Fibroblast of peridontal ligament (primary cell): ENCODE results near the gene SEC14L1.
"Not testable (repeated sequence)": the region's sequence is repeated elsewhere in the genome, so short reads cannot be mapped to it uniquely, and the experiment has no call there.

Experiments
- DNase-seq: peaks from one replicate; pipeline ENCODE4 v3.0.0-alpha.2; 2010; ENCODE audit errors: extremely low read depth

The SEC14L1 gene

DNA sequence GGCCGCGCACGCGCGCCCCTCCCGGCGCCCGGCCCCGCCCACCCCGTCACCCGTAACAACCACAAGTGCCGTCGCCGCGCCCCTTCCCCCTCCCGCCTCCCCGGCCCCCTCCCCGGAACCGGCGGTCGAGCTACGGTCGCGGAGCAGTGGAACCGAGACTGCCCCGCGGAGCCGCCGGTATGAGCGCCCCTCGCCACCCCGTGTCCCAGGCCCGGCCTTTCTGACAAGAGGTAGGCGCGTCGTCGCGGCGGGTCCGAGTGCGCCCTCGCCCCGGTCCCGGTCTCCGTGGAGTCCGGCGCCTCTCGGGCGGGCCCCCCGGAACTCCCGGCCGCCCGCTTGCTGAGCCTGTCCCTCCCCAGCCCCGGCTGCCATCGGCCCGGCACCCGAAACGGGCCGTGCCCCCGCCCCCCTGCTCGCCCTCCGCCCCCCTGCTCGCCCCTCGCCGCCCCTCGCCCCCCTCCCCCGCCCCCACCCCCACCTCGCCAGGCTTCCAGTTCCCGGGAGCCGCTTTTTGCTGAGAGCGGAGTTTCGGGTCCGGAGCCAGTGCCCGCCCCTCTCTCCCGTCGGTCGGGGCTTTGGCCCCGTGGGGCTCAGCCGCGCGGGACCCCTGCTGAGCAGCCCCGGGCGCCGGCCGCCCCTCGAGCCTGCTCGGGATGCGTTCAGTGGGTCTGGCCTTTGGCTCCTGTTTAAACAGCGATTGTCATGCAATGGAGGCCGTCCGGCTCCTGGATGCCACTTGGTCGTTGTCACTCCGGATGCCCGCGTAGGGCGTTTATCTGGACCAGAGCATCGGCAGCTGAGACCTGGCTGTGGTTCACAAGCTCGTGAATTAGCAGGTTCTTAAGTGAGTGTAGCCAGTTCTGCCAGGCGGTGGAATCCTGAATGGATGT lies at the start of gene SEC14L1:
Gene SEC14L1 (plus strand): TSS at position 92 of the 890 bp plus-strand sequence. CDS start 2,628 bp downstream, outside the sequence.
- no peak for DNase-seq

DNA sequence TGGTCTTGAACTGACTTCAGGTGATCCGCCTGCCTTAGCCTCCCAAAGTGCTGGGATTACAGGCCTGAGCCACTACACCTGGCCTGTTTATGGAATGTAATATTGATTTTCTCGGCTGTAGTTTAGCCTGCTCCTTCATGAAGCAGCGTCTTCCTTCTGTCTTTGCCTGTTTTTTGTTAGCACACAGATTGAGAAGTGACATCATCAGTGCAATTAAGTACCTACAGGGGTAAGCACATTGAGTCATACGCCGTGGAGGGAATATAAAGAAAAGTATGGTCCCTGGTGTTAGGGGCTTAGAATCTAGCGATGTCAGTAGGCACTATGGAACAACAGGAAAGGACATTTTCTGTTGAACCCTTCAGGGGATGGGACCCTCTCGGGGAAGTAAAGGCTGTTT lies 48.7 kb upstream of the SEC14L1 start:
- no peak for DNase-seq

DNA sequence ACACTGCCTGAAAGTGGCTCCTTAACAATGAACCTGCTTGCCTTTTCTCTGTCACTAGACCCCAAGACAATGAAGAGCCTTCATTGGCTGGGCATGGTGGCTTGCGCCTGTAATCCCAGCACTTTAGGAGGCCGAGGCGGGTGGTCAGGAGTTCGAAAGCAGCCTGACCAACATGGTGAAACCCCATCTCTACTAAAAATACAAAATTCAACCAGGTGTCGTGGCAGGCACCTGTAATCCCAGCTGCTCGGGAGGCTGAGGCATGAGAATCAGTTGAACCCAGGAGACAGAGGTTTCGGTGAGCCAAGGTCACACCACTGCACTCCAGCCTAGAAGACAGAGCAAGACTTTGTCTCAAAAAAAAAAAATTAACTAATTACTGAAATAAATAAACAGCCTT lies 45.3 kb upstream of the SEC14L1 start:
- no peak for DNase-seq

DNA sequence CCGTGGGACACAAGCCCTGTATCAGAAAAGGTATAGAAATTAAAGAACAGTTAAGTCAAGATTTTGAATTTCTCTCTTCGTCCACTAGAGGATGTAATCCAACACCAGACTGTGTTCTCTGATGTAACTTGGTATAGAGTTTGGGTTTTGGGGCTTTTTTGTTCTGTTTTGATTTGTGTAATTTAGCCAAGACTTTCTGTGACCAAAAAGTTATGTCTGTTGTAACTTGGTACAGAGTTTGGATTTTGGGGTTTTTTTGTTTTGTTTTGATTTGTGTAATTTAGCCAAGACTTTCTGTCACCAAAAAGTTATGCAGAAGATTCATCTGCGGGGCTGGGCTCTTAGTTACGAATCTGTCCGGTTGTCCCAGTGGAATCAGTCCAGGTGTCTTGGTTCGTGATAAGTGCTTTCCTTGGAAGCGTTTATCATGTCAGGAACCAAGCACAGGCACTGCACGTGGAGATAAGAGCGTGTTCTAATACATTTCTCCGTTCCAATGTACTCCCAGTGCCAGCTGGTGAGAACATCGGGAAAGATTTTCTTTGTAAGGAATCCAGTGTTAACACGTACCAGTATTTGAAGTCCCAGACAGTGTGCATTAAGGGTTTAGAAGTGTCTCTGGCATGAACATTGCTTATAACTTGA lies 44.1 kb upstream of the SEC14L1 start:
- peak; percentile 91 for DNase-seq

DNA sequence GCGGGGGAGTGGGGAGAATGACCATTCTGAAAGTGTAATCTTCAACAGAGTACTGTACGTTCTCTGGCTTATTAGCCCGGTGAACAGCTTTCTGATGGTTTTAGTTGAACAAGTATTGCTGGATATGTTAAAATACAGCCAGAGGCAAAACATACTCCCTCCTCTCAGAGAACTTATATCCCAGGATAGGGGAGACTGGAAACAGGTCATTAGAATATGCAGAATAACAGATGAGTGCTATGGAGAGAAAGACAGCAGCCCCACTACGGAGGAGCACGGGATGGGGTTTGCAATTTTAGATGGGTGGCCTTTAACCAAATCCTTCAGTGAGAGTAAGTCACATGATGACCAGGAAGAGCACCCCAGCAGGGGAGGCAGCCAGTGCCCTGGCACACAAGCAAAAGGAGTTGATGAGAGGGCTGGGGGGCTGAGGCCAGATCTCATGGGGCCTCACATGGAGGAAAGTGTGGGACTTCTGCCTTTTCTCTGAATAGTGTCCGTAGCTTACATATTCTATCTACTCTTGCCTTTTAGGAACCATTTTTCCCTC lies 43.1 kb upstream of the SEC14L1 start:
- DNase-seq, result no peak

- DNase-seq, result peak; percentile 93
Observed at GRCh38 chr17:77098884-77099545, 41.8 kb upstream of the SEC14L1 start.

GRCh38 chr17:77099997-77100396 lies 40.8 kb upstream of the SEC14L1 start:
- no peak for DNase-seq

- no peak for DNase-seq
Observed at GRCh38 chr17:77101521-77102410, 39.0 kb upstream of the SEC14L1 start.

- DNase-seq, result not testable (repeated sequence)
Observed at GRCh38 chr17:77102411-77103134, 38.2 kb upstream of the SEC14L1 start.

DNA sequence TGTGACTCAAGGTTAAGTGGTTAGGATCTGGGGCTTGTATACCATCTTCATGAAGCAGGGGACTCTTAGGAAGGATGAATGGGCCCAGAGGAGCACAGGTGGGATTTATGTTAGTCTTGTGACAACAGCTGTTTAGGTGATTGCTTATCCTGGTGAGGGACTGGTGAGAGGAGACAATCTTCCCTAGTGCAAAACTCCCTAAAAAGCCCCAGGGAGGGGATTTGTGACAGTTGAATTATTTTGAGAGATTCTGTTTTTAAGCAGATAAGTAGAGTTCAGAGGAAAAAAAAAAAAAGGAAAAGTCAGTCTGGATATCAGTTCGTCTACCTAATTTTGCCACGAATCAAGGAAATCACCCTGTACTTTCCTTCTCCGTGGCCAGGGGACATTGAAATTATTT lies 35.1 kb upstream of the SEC14L1 start:
- DNase-seq, result no peak

GRCh38 chr17:77106874-77107358 lies 33.9 kb upstream of the SEC14L1 start:
- DNase-seq, result no peak

DNA sequence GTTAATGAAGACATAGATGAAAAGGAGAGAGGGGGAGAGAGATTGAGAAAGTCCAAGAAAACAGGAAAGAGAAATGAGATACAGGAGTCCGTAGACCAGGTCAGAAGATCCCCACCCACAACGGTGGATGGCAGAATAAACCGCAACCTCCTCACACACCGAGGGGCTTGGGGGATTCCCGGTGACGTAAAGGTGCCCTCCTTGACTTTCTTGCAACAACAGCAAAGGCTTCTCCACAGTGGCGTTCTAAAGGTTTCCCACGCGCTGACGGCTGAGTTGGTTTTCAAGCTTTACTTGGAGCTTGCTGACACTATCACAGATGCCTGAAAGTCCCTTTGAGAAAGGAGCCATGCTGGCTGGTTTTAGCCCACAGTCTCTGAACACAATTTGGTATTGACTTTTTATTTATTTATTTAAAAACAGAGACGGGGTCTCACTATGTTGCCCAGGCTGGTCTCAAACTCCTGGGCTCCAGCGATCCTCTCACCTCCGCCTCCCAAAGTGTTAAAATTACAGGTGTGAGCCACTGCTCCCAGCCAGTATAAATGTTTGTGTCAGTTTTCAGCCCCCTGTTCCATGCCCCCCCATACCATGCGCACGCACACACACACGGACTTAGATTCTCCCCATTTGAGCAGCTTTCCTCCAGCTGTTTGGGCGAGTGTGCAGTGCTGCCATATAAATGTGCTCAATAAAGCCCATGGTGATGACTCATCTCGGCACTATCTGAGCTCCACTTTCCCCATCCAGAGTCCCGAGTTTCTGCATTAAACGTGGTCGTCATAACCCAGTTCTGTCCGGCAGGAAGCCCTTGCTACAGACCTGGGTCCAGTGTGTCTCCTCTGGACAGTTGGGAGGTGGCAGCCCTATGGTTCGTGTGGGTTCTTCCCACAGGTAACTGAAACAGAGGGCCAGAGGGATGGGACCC lies 33.0 kb upstream of the SEC14L1 start:
- no peak for DNase-seq

GRCh38 chr17:77109159-77109759 lies 31.5 kb upstream of the SEC14L1 start:
- no peak for DNase-seq

DNA sequence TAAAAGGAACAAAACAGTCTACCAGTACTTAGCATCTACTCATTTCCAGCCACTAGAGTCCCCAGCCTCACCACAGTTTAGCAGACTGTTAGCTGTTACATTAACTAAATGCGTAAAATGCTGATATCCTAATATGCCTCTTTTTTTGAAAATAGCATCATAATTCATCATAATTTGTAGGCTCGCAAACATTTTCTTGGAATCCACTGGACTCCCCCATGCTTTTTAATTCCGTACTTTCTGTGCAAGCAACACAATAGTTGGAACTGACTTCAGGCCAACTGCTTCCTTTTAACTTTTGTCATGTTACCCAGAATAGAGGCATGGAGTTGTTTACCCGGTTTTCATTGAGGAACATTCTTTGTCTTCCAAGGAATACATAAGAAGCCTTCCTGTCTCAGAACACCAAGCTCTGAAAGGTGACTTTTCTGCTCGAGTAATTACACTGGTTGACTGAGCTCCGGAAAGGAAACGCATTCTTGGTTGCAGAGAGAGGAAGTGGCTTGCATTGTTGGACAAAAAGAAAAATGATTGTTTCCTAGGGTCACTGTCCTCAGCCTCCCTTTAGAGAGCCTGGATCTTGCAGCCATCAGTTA lies 30.9 kb upstream of the SEC14L1 start:
- DNase-seq, result no peak

GRCh38 chr17:77111165-77111933 lies 29.4 kb upstream of the SEC14L1 start:
- not testable (repeated sequence) for DNase-seq

DNA sequence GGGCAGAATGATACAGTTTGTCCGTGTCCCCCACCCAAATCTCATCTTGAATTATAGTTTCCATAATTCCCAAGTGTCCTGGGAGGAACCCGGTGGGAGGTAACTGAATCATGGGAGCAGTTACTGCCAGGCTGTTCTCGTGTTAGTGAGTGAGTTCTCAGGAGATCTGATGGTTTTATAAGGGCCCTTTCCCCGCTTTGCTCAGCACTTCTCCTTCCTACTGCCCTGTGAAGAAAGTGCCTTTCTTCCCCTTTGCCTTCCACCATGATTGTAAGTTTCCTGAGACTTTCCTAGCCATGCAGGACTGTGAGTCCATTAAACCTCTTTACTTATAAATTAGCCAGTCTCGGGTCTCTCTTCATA lies 28.9 kb upstream of the SEC14L1 start:
- DNase-seq, result no peak

DNA sequence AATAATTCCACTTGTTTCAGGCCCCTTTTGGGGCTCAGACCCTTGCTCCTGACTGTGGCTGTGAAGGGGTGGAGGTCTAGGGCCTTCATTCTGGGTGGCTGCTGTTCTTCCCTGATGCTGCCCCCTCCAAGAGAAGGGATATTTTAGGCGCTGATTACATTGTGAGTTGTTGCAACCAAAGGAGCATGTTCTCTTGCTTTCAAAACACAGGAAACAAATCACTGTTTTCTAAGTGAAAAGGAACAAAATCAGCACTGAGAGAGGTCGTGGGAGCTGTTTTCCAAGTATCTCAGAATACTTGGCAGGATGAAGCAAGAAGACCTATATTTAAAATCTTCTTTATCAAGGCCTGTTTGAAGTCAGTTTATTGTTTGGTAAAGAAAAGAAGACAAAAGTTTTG lies 25.3 kb upstream of the SEC14L1 start:
- no peak for DNase-seq

- DNase-seq, result no peak
Observed at GRCh38 chr17:77115947-77116346, 24.8 kb upstream of the SEC14L1 start.
